ENCODE data around the gene UBE2E2.

DNA sequence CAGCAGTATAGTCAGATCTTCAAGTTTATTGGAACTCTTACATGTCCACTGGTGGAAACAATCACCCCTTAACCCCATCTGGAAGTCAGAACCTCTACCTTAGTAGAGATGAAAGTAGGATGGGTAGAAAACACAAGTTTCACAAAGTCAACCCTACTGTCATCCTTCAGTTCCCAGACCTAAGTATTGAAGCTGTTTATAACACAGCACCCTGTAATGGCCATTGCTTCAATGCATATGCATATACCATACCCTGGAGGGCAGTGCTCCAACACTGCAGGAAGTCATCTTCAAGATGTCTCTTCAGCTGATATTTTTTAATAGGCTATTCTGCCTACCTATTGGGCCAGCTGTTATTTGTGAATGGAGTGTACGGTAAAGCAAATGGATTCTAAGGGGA, 241.3 kb downstream of the UBE2E2 start:
- no peak for TF ChIP-seq EZH2 (IDR thresholded peaks at IDR 0.05; ENCODE audit: borderline replicate concordance, insufficient read depth, low read depth, low read length, poor library complexity, severe bottlenecking)
- TF ChIP-seq, protein P1, sequence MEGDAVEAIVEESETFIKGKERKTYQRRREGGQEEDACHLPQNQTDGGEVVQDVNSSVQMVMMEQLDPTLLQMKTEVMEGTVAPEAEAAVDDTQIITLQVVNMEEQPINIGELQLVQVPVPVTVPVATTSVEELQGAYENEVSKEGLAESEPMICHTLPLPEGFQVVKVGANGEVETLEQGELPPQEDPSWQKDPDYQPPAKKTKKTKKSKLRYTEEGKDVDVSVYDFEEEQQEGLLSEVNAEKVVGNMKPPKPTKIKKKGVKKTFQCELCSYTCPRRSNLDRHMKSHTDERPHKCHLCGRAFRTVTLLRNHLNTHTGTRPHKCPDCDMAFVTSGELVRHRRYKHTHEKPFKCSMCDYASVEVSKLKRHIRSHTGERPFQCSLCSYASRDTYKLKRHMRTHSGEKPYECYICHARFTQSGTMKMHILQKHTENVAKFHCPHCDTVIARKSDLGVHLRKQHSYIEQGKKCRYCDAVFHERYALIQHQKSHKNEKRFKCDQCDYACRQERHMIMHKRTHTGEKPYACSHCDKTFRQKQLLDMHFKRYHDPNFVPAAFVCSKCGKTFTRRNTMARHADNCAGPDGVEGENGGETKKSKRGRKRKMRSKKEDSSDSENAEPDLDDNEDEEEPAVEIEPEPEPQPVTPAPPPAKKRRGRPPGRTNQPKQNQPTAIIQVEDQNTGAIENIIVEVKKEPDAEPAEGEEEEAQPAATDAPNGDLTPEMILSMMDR (IDR thresholded peaks at IDR 0.05) = no peak

Data from B cell (primary cell).